Ammon's horn (tissue), 1 donor: ENCODE measurements around the gene GAS6.

Source experiments
- DNase-seq: peaks from one replicate; pipeline ENCODE4 v3.0.0-alpha.2; 2016; ENCODE audit warnings: low spot score

Gene GAS6

GRCh38 chr13:113887700-113888201 is 23.9 kb upstream of the GAS6 start:
- peak; percentile 12 for DNase-seq

GRCh38 chr13:113886561-113887112 is 22.8 kb upstream of the GAS6 start:
- DNase-seq = peak; percentile 0

DNA sequence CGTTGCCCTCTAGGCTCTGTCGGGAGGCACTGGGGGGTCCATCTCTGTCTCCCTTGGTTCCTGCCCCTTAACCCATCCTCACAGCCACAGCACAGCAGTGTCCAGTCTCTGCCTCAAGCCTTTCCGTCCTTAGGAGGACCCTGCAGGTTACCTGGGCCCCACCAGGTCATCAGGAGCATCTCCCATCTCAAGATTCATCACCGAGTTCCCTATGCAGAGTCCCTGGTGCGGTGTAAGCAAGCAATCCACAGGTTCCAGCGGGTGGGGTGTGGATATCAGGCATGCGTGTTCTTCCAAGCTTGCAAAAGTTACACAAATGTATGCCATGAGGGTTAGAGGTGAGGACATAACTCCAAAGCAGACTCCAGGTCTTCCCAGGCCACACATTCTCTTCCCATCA is 20.9 kb upstream of the GAS6 start:
- DNase-seq = peak; percentile 0

- peak; percentile 1 for DNase-seq
Measured at GRCh38 chr13:113883921-113884804, 20.3 kb upstream of the GAS6 start.

GRCh38 chr13:113883314-113883811 is 19.5 kb upstream of the GAS6 start:
- peak; percentile 0 for DNase-seq

GRCh38 chr13:113882716-113883115 is 18.8 kb upstream of the GAS6 start:
- peak; percentile 0 for DNase-seq

GRCh38 chr13:113882267-113882630 is 18.4 kb upstream of the GAS6 start:
- peak; percentile 8 for DNase-seq

GRCh38 chr13:113881614-113882266 is 17.9 kb upstream of the GAS6 start:
- DNase-seq = peak; percentile 0

DNA sequence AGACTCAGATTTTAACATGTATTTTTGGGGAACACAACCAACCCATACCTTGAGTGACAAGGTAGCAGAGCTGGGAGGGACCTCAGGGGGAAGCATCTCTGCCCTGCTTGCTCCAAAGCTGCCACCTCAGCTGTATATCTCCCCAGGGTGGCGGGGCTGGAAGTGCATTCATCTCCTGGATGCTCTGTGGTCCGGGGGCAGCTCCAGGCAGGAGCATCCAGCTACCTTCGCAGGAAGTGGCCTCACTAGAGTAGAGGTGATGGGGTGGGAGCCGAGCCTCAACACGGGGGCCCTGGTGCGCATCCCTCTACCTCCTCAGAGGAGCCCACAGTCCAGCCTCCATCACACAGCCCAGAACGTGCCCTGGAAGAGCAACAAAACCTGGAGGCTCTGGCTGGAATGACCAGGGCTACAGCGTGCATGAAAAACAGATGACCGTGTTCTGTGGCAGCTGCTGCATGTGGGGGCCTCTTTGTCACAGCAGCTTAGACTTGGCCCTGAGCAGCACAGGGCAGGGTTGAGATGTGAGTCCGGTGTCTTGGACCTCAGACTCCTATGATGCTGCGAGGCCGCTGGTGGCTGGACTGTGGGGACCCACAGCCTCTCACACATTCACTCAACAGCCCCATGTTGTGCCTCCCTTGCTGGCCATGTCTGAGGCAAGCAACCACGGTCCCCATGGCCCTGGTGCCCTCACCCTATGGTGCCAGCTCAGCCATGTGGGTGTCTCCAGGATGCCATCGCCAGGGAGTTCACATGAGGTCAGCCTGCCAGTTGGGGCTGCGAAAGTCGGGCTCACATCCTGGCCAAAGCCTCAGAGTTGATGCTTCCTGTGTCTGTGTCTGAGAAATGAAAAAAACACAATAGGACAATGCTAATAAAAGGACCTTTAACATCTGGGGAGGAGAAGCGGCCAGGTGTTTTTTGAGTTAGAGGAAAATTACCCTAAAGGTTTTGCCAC is 17.1 kb upstream of the GAS6 start:
- peak; percentile 1 for DNase-seq

DNA sequence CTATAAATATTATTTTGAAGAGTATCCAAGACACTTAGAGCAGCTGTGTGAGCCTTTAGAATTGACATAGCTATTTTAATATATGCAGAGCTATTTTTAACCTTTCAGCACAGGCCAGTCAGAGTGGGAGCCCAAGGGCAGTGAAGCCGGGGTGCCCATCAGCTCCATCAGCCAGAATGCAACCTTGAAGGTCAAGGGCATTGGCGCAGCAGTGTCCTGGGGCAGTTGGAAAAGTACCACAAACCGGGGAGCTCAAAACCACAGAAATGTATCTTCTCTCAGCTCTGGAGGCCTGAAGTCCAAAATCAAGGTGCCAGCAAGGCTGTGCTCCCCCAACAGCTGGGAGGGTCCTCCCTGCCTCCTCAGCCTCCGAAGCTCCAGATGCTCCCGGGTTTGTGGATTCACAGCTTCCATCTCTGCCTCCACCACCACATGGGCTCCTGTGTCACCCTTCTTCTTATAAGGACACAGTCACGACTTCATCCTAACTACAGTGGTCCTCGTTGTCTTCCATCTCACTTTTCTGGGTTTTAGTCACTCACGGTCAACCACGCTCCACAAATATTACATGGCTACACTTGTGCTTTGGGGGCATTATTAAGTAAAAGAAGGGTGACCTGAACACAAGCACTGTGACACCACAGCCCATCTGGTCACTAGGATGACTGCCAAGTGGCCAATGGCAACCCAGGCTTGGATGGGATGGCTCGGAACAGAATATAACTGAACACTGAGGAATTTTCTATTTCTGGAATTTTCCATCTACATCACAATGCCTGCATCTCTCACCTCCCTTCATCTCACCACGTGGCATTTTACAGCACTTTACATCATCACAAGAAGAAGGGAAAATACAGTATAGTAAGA is 15.9 kb upstream of the GAS6 start:
- DNase-seq = peak; percentile 1

GRCh38 chr13:113879017-113879416 is 15.1 kb upstream of the GAS6 start:
- DNase-seq = peak; percentile 1

DNA sequence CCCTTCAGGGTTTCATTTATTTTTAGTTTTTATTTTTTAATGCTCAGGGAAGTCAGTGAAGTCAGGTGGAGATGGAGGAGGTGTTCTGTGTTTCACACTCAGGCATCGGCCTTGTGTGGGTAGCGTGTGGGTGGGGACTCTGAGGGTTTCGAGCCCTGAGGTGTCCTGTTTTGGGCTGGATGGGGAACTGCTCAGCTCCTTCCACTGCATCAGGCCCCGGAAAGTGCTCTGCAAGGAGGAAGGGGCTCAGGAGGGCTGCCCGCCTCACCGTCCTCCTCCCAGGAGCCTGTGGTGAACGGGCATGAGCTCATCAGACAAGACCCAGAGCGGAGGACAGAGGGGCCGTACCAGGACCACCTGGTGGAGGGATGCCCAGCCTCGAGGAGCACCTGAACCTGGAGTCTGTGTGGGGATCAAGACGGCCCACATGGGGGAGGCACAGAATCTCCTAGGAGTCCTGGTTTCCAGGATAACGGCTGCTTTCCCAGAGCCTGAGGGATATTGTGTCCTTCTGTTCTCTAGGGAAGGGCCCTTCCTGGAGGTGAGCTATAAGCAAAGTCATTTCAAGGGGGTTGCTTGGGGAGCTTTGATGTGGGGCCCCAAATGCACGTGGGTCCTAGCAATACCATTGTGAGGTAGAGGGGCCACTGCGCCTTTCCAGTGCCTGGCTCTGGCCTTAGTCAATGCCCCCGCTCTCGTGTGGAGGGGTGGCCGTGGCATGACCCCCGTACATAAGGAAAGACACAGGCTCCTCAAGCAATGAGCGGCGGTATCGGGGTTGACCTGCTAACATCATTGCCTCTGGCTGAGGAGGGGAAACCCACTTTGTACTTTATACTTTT is 13.5 kb upstream of the GAS6 start:
- peak; percentile 0 for DNase-seq

DNA sequence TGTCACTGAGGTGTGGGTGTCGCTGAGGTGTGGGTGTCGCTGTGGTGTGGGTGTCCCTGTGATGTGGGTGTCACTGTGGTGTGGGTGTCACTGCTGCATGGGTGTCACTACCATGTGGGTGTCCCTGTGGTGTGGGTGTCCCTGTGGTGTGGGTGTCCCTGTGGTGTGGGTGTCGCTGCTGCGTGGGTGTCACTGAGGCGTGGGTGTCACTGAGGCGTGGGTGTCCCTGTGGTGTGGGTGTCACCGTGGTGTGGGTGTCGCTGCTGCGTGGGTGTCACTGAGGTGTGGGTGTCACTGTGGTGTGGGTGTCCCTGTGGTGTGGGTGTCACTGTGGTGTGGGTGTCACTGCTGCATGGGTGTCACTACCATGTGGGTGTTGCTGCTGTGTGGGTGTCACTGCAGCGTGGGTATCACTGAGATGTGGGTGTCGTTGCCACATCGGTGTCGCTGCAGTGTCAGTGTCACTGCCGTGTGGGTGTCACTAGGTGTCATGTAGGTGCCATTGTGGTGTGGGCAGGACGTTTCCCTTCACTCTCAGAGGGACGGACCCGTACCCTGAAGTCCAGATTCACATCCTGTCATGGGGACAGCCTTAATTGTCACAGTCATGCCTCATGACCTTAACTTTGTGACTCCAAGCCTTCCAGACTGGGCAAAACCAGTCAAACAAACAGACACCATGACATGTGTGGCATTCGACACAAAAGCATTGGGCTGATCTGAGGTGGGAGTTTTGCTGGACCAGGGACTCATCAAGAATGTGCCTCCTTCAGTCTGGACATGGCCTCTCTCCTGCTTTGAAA is 12.7 kb upstream of the GAS6 start:
- DNase-seq = peak; percentile 1

GRCh38 chr13:113875837-113876281 is 12.0 kb upstream of the GAS6 start:
- no peak for DNase-seq

DNA sequence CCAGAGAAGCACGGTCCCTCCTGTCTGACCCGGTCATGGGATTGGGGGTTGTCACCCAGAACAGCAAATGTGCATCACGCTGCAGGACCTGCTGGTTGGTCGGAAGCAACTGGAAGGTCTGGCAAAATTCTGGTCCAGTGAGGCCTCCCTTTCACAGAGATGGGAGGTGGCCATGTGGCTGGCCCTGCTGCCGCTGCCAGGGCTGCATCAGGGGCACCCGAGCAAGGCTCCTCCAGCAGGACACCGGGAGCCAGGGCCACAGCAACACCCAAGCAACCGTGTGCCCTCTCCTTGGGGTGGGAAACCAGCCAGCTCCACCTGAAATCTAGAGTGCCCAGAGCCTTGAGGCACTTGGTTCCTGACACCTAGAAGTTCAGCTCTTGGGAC is 11.5 kb upstream of the GAS6 start:
- DNase-seq = peak; percentile 1

DNA sequence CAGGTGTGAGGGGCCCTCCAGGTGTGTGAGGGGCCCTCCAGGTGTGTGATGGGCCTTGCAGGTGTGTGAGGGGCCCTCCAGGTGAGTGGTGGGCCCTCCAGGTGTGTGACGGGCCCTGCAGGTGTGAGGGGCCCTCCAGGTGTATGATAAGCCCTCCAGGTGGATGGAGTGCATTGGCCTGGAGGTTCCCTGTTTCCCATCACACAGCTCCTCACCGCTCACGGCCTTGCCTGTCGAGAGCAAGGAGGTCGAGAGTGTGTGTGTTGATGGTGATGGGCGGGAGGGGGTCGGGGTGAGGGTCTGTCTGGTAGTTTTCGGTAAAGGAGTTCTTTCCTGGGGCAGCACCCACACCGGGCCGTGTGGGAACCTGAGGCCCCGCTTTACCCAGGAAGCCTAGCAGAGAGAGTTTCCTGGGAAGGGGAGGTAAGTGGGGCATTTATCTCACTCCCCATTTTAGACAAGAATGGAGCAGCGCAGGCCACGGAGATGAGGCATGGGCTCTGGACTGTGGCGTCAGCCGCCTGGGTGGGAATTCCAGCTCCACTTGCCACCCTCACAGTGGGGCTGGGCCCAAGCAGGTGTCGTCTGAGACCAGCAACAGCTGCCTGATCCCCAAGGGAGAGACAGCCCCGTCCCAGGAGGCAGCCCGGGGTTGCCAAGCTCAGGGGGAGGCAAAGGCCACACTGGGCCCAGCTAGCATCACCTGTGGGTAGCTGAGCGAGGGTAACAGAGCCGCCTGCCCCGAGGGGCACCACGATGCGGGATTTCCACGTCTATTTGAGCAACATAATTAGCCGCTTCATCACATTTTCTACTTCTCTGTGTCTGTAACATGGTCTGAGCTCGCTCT is 10.9 kb upstream of the GAS6 start:
- DNase-seq = peak; percentile 1

GRCh38 chr13:113874177-113874576 is 10.3 kb upstream of the GAS6 start:
- DNase-seq = peak; percentile 0

DNA sequence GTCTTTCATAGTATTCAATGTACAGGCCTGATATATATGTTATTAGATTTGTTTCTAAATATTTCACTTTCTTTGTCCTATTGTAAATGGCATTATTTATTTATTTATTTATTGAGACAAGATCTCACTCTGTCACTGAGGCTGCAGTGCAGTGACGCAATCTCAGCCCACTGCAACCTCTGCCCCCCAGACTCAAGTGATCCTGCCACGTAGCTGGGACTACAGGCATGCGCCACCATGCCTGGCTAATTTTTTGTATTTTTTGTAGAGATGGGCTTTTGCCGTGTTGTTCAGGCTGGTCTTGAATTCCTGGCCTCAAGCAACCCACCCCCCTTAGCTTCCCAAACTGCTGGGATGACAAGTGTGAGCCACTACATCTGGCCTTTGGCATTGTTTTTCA is 5.4 kb upstream of the GAS6 start:
- no peak for DNase-seq
